Ramos (cell line): ENCODE data around the gene NSUN5.
"Not testable (repeated sequence)": the region's sequence is repeated elsewhere in the genome, so short reads cannot be mapped to it uniquely, and the experiment has no call there.

Experiments used
- in situ Hi-C: fragments of 300-500 bp; cut with MboI; formaldehyde crosslinking; loops from one replicate; pipeline ENCODE4 v1.14.3; 2022; ENCODE audit warnings: low sequenced_read_pairs; ENCODE audit not compliant: unreplicated experiment

NSUN5 gene

DNA sequence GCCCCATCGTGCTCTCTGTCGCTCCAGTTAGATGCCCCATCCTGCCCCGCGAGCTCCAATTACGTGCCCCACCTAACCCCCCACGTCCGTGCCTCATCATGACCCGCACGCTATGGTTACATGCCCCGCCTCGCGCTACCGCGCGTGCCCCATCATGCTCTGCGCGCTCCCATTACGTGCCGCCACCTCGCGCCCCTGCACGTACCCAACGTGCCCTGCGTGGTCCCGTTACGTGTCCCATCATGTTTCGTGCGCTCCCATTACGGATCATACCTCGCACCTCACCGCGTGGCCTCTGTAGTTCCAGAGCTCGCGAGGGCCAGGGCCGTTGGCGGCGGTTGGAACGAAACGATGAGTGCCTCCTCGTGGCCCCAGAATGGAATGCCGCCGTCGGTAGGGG is 19.3 kb upstream of the NSUN5 start, which contains the start of the genes FKBP6 and TRIM50:
FKBP6 (plus strand) TSS at position 240 of the 400 bp plus-strand sequence. CDS start 268 bp downstream, outside the sequence.
TRIM50 (minus strand) TSS at position 161 of the 400 bp plus-strand sequence. CDS start 3,295 bp downstream, outside the sequence.
- in situ Hi-C loops: not testable (repeated sequence)

DNA sequence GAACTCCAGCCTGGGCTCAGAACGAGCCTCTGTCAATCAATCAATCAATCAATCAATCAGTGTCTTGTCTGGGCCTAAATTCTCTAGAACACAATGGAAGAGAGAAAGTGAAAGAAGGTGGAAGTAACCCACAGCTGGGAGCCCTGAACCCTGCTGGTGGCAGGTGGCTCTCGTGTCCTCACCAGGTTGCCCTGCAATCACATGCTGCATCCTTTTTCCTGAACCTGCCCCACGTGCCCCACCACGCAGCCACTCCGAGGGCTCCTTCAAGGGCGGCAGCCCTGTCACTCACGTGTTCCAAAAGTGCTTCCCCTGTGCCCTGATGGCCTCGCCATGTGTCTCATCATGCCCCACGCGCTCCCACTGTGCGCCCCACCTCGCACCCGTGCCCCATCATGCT is 18.8 kb upstream of the NSUN5 start:
- in situ Hi-C loops: not testable (repeated sequence)

DNA sequence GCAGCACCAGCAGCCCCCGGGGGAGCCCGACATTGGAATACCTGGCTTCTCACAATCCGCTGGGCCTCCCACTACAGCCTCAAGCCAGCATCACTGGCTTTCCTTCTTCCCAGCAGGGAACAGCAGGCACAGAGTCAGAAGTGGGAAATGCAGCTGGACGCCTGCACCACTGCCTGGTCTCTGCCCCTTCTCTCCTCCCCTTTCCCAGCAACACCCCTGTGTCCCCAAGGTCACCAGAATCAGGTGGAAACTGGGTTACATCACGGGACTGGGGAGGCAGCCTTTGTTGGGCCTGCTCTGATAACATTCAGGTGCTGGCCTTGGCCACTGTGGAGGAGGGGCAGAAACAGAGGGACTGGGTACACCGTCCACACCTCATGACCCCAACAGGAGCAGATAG is 16.8 kb upstream of the NSUN5 start:
- in situ Hi-C loops: not testable (repeated sequence)

DNA sequence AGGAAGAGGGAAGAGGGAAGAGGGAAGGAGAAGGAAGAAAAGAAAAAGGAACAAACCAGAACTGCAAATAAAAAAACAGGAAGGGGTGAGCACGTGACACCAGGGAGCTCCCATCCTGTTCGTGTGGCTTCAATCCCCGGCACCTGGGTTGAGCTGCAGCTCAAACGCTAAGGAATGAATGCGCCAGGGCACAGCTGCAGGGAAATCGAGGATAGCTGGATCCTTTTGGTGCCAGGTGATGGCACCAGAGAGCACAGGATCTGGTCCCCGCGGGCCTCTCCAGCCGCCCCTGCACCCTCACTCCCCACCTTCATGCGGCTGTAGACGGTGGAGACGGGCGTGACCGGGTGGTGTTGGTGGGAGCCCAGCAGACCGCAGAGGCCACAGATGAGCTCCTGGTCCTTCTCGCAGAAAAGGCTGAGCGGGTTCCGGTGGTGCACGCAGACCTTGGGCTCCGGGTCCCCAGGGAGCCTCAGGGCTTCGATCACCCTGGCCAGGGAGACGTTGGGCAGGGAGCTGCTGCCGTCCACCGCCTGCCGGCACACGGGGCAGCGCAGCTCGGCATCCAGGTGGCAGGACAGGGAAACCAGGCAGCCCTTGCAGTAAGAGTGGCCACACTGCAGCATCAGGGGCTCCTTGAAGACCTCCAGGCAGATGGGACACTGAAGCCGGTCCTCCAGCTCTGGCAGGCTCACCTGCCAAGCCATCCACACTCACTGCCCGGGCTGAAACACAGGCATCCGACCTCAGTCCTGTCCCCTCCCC is 15.6 kb upstream of the NSUN5 start:
- in situ Hi-C loops: not testable (repeated sequence)

DNA sequence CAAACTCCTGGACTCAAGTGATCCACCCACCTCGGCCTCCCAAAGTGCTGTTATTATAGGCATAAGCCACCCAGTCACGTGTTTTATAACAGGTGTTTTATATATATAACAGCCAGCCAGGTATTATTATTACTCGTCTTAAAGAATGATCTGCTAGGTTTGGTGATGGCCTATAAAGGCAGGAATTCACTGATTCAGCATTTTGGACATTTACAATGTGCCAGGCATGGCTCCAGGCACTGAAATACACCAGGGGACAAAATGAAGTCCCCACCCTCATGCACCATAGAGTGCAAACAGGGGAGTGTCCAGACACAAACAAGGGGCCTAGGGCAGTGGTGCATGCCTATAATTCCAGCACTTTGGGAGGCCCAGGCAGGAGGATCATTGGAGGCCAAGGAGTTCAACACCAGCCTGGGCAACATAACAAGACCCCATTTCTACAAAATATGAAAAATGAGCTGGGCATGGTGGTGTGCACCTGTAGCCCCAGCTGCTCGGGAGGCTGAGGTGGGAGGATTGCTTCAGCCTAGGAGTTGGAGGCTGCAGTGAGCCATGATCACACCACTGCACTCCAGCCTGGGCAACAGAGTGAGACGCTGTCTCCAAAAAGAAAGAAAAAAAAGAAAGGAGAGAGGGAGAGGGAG is 14.9 kb upstream of the NSUN5 start:
- in situ Hi-C loops: not testable (repeated sequence)

DNA sequence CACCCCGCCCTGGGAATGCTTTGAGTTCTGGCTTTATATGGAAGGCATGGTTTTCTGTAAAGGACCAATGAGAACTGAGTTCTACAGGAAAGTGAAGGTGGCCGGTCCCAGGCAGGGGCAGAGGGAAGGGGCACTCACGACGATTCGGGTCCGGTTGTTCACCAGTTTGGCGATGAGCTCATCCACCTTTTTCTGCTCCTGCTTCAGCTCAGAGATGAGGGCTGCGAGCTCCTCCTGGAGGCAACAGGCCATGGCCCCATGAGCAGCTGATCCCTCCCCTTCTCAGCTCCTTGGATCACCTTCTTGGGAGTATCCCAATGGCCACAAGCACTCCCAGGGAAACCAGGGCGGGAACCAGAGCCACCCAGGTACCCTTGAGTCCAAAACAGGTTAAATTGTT is 11.4 kb upstream of the NSUN5 start:
- in situ Hi-C loops: not testable (repeated sequence)

DNA sequence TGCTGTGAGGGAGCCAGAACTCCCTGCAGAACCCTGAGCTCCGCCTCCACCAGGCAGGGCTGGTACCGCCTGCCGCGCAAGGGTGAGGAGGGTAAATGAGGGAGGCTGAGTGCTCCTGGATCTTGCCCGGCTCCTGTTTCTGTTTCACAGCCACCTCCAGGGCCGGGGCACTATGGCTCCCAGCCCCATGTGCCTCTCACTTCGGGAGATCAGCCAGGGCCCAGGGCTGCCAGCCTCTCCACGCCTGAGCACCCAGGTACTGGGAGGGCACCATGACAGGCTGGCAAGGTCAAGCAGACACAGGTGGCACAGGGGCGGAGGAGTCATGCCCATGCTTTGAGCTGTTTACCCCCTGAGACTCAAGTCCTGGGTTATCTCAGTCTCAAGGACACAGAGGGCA is 10.9 kb upstream of the NSUN5 start:
- in situ Hi-C loops: not testable (repeated sequence)

DNA sequence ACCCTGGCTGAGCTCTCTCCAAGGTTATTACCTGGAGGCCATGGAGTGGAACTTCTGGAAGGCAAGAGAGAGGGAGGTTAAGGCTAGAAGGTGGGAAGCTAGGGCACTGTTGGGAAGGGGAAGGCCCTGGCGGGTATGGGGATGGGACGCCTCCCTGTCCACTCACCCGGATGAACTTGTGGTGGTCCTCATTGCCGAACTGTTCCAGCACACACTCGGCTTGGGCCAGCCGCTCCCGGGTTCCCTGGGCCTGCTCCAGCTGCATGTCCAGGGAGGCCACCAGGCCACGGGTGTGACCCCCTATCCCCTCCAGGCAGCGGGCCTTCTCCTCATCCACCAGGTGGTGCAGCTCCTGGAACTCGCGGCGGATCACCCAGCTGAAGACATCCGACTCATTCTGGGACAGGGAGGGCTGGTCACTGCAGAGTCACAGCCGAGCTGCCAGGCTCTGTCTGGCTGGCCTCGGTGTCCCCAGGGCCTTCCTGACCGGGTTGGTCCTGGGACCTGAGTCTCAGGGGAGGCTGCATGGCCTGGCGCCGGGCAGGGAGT is 10.1 kb upstream of the NSUN5 start:
- in situ Hi-C loops: not testable (repeated sequence)

DNA sequence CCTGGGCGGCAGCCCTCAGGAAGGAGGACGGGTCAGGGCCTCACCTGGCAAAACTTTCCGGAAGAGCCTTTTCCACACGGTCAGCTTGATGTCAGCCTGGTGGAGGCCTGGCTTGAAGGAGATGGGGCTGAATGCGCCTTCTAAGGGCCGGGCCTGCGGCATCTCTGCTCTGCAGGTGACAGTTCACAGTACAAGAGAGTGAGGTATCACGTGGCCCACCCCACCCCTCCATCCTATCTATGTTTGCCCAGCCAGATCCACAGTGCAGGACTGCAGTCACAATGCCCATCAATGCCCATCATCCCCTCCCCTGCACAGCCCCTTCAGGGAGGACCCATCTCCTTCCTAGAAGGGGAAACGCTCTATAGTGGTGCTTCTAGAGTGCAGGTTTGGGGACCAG is 7.9 kb upstream of the NSUN5 start:
- in situ Hi-C loops: no loop called here

DNA sequence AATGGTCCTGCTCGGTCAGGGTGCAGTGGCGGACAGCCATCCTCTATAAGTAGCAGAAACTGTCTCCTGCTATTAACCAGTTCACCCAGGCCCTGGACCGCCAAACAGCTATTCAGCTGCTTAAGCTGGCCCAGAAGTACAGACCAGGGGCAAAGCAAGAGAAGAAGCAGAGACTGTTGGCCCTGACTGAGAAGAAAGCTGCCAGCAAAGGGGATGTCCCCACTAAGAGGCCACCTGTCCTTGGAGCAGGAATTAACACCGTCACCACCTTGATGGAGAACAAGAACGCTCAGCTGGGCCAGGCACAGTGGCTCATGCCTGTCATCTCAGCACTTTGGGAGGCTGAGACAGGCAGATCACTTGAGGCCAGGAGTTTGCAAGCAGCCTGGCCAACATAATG is 5.6 kb upstream of the NSUN5 start:
- in situ Hi-C loops: no loop called here

DNA sequence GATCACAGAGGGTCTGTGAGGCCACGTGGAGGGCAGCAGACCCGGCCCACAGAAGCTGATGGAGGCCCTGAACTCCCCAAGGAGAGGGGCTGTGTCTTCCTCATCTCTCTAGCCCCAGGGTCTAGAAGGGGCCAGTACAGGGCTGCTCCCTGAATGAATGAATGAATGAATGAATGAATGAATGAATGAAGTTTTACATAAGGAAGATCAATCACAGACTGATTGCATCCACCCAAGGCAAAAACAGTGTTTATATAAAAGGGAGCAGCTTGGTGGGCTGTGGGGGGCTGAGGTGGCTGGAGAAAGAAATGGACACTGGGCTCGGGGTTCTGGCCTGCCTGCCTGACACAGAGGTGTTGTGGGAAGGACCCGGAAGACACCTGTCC is 4.9 kb upstream of the NSUN5 start:
- in situ Hi-C loops: no loop called here

DNA sequence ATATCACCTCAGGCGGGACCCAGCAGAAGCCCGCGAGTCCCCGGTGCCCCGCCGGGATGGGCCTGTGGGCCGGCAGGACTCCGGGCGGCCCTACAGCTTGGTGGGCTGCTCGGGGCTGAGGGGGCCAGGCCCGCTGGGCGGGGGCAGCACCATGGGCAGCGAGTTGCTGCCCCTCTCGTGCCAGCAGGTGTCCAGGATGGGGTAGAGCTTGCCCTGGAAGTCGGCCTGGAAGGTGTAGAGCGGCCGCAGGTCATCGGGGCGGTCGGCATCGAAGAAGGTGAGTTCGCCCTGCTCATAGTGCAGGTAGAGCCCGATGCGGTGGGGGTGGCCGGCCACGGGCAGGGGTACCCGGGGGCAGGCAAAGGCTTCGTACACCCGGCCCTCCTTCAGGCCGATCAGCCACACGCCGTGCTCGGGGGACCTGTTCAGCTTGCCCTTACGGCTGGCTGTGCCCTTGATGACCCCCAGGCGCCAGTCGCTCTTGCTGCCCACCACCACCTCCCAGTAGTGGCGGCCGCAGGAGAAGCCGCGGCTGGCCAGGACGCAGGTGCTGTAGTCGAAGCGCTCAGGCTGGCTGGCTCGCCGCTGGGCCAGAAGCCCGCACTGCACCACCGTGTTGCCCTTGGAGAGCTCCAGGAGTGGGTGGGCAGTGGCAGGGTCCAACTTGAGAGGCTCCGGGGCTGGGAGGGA is 4.3 kb upstream of the NSUN5 start:
- in situ Hi-C loops: no loop called here

DNA sequence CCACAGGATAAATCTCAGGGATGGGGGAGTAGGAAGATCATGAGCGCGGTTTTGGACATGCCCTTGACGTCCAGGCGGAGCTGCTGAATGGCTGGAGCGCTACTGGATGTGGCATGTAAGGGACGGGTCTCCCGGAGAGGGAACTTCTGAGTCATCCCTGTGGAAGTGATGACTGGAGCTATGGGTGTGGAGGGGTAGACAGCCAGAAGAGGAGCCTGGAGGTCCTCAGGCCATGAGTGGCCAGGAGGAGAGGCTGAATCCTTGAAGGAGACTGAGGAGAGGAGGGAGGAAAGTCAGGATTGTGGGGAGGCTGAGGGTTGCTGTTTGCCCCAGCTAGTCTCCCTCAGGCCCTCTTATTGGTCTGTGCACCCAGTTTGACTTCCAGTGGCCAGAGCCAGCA is 2.8 kb upstream of the NSUN5 start:
- in situ Hi-C loops: not testable (repeated sequence)

DNA sequence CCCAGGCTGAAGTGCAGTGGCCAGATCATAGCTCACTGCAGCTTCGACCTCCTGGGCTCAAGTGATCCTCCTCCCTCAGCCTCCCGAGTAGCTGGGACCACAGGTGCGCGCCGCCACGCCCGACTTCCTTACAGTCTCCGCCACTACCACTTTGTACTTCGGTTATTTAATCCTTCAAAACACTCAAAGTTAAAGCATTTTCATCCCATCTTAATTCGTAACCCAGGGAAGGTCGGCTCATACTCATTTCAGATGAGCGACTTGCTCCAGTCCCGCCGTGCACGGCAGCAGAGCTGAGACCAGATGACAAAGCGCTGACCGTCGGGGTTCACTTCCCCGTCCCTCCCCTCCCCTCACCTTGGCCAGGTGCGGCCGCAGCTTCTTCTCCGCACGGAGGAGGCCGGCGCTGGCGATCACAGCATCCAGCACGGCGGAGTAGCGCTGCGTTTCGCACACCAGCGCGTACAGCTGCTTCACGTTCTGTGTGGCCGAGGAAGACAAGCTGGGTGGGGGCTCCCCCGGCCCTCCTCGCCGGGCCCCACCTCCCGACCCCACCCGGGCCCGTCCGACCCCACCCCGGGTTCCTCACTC is 457 bp downstream of the NSUN5 start:
- in situ Hi-C loops: no loop called here

DNA sequence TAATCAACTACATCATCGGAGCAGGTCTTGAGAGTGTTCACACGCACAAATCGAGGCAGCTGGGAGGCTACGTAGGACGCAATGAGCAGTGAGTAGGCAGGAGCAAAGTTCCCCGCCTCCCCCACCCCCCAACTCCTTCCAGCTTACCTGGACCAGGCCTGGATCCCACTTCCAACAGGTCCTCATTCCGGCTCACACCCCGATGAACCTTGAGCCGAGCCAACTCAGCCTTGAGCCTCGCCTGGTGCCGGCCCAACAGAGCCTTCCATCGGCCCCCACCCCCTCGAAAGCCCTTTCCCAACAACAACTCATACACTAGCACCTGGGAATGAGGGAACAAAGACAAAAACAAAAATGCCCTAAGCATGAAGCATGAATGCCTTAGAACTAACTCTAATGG is 1.2 kb downstream of the NSUN5 start:
- in situ Hi-C loops: no loop called here

DNA sequence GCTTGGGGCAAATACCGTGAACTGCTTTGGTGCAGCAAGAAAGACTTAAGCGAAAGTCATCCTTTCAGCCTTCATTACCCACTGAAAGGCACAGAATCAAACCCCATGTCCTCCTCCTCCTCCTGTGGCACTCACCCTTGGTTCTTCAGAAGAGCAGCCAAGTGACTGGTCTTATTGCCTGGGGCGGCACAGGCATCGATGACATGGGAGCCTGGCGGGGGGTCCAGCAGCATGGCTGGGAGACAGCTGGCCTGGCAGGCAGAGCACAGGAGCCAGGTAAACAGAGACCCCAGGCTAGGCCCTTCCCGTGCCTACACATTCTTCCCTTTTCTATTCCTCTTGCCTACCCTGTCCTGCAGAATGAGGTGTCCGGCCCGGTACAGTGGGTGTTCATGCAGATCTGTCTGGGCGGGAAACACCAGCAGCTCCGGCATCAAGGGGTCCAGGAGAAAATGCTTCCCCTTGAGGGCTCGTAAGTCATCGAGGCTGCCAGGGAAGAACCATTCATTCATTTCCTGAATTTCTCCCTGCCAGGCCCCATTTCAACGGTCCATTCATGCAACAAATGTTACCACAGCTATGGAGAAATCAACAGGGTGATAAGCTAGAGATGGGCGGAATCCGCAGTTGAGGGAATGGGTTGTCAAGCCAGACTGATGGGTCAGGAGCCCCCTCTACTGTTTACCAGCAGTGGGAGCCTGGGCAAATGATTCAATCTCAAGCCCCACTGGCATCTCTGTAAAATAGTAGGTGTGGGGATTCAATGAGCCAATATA is 3.8 kb downstream of the NSUN5 start:
- in situ Hi-C loops: not testable (repeated sequence)

DNA sequence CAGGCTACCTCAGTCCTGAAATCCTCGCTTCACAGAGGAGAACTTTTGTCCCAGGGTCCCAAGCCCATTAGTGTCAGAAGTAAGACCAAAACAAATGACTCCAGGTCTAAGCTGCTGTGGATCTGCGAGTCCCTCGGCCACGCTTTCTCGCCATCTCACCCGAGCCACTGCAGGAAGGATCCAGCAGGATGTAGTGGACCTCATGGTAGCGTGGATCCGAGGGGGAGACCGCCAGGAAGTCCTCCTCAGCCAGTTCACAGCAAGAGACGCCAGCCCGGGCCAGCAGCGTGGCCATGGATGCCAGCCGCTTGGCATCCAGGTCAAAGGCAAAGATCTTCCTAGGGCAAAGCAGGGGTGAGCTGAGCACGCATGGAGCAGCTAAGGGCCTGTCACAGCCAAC is 4.6 kb downstream of the NSUN5 start:
- in situ Hi-C loops: no loop called here

DNA sequence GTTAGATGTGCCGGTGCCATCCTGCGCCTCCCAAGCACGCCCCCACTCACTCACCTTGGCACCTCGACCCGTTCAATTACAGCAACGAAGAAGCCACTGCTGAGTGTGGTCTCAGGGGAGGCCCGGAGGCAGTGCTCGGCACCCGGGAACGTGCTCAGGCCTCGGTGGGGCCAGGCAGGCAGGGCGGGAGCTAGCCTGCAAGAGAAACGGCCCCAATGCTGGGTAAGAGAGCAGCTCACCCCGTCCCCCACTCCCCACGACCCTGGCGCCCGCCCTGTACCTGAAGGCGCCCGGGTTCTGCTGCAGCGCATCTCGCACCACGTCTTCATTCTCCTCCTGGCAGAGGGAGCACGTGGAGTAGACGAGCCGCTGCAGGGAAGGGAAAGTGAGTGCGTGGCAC is 5.1 kb downstream of the NSUN5 start:
- in situ Hi-C loops: no loop called here

DNA sequence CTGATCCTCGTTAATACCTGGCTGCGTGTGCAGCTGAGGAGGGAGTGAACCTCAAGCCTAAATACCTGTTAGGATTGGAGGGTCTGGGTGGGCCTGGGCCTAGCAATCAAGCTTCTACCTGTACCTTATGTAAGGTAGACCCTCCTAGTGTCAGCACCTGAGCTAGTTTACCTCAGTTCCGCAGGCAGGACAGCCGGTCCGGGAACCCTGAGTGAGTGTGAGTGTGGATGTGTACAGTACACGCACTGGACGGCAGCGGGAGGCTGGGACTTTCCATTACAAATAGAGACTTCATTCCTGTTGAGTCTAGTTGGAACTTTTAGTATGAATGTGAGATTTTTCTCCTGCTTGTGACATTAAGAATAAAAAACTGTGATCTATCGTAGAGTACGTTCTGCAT is 5.8 kb downstream of the NSUN5 start:
- in situ Hi-C loops: not testable (repeated sequence)

DNA sequence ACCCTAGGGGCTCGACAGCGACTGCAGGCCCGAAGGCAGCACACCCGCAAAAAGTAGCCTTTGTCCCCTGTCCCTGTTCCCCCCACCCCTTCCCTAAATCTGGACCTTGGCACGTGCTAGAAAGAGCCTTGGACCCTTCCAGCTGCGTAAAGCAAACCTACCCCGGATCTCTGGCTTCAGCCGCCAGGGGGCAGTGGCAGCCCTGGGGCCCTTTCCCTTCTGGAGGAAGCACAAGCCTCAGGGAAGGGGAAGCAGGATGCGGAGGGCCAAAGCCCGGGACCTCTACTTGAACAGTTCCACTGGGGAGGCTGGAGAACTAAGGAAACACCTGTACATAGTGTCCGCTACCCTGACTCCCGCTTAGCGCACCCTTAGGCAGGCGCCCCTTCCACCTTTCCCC is 7.5 kb downstream of the NSUN5 start:
- in situ Hi-C loops: not testable (repeated sequence)
